ENCODE measurements around the gene PCSK6. TPM values are rescaled to one million over a fixed set of nuclear protein-coding genes. Genes with fewer than 3 reads are reported as not detected.
"Not testable (repeated sequence)": the region's sequence is repeated elsewhere in the genome, so short reads cannot be mapped to it uniquely, and the experiment has no call there.

PCSK6 gene
- total RNA-seq, 1 donor, result 0.72 TPM

- Histone ChIP-seq H3K4me2 (ENCODE audit: insufficient read depth, low read length) (no peak overlapping the region), H3K4me1 (ENCODE audit: insufficient read depth, low read length) (no peaks in the 10 kb centered on the region), H3K27ac (ENCODE audit: low read depth, low read length) (no peak overlapping the region), H3K79me2 (ENCODE audit: insufficient read depth, low read length) (no peaks in the 10 kb centered on the region), H3K36me3 (ENCODE audit: insufficient read depth, low read length) (no peaks in the 10 kb centered on the region), H3K4me3 (ENCODE audit: insufficient read depth, low read length) (no peak overlapping the region), H2AFZ (ENCODE audit: low read length) (no peak overlapping the region), H4K20me1 (ENCODE audit: insufficient read depth, low read length) (no peaks in the 10 kb centered on the region), H3K27me3 (ENCODE audit: insufficient read depth, low read length) (peaks cover 12% of the 10 kb centered on the region), H3K9me3 (ENCODE audit: low read depth, low read length) (no peaks in the 10 kb centered on the region)
- no peak for DNase-seq (ENCODE audit: insufficient read length, low spot score, missing footprints)
- TF ChIP-seq, protein P1, sequence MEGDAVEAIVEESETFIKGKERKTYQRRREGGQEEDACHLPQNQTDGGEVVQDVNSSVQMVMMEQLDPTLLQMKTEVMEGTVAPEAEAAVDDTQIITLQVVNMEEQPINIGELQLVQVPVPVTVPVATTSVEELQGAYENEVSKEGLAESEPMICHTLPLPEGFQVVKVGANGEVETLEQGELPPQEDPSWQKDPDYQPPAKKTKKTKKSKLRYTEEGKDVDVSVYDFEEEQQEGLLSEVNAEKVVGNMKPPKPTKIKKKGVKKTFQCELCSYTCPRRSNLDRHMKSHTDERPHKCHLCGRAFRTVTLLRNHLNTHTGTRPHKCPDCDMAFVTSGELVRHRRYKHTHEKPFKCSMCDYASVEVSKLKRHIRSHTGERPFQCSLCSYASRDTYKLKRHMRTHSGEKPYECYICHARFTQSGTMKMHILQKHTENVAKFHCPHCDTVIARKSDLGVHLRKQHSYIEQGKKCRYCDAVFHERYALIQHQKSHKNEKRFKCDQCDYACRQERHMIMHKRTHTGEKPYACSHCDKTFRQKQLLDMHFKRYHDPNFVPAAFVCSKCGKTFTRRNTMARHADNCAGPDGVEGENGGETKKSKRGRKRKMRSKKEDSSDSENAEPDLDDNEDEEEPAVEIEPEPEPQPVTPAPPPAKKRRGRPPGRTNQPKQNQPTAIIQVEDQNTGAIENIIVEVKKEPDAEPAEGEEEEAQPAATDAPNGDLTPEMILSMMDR (IDR thresholded peaks at IDR 0.05; ENCODE audit: extremely low read depth, low read depth, low read length), result no peak
These were observed 25.1 kb downstream of the PCSK6 start for GRCh38 chr15:101464256-101464998.

- H3K27ac ChIP-seq (ENCODE audit: low read depth, low read length); H3K4me3 ChIP-seq (ENCODE audit: insufficient read depth, low read length); H3K36me3 ChIP-seq (ENCODE audit: insufficient read depth, low read length); H2AFZ ChIP-seq (ENCODE audit: low read length); H4K20me1 ChIP-seq (ENCODE audit: insufficient read depth, low read length); DNase-seq (ENCODE audit: insufficient read length, low spot score, missing footprints); H3K9me3 ChIP-seq (ENCODE audit: low read depth, low read length); H3K4me1 ChIP-seq (ENCODE audit: insufficient read depth, low read length); H3K4me2 ChIP-seq (ENCODE audit: insufficient read depth, low read length); H3K79me2 ChIP-seq (ENCODE audit: insufficient read depth, low read length); H3K27me3 ChIP-seq (ENCODE audit: insufficient read depth, low read length): not testable (repeated sequence)
These were observed 25.8 kb downstream of the PCSK6 start for GRCh38 chr15:101463696-101464095.

DNA sequence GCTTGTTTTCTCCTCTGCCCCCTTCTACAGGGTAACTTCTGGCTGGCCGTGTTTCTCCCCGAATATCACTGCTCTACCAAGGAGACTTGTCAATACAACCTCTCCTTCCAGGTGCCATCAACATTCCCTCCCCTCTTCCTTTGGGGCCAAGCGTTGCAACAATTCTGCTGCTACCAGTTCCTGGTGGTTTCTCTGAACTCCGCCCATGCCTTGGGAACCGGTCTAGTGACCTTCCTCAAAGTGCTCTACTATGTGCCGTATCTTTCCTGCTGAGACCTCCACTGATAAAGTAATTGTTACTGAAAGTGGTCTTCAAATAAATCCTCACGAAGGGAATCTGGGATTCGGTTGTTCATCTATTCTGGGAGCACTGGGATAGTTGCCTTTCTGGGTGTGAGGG is 26.2 kb downstream of the PCSK6 start:
- no peak for DNase-seq (ENCODE audit: insufficient read length, low spot score, missing footprints)
- Histone ChIP-seq H3K9me3 (ENCODE audit: low read depth, low read length) (no peaks in the 10 kb centered on the region), H3K27me3 (ENCODE audit: insufficient read depth, low read length) (peaks cover 5% of the 10 kb centered on the region), H3K27ac (ENCODE audit: low read depth, low read length) (no peak overlapping the region), H3K4me3 (ENCODE audit: insufficient read depth, low read length) (no peak overlapping the region), H4K20me1 (ENCODE audit: insufficient read depth, low read length) (no peaks in the 10 kb centered on the region), H2AFZ (ENCODE audit: low read length) (no peak overlapping the region), H3K36me3 (ENCODE audit: insufficient read depth, low read length) (no peaks in the 10 kb centered on the region), H3K4me1 (ENCODE audit: insufficient read depth, low read length) (no peaks in the 10 kb centered on the region), H3K4me2 (ENCODE audit: insufficient read depth, low read length) (no peak overlapping the region), H3K79me2 (ENCODE audit: insufficient read depth, low read length) (no peaks in the 10 kb centered on the region)
- TF ChIP-seq, protein P1 (IDR thresholded peaks at IDR 0.05; ENCODE audit: extremely low read depth, low read depth, low read length), result no peak

DNA sequence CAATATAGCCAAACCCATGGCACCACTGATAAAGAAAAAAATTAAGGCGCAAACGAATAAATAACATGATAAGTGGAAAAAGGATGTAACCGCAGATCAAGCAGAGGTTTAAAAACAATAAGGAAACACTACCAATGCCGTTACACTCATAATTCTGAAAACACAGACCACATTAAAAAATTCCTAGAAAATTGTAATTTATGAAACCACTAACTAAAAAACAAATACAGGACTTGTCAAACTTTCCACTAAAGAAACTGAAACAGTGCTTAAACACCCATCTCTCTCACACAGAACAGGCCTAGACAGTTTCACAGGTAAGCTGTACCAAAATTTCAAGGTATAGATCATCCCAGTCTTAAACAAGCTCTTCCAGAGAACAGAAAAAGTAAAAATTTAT is 28.4 kb downstream of the PCSK6 start:
- no peak overlapping the region for H3K4me2 ChIP-seq (ENCODE audit: insufficient read depth, low read length)
- TF ChIP-seq, protein P1 (IDR thresholded peaks at IDR 0.05; ENCODE audit: extremely low read depth, low read depth, low read length), result no peak

More for the DNA sequence above, 28.4 kb downstream of the PCSK6 start:
- no peak overlapping the region for H3K4me3 ChIP-seq (ENCODE audit: insufficient read depth, low read length)
- no peaks in the 10 kb centered on the region for H3K9me3 ChIP-seq (ENCODE audit: low read depth, low read length)
- no peaks in the 10 kb centered on the region for H4K20me1 ChIP-seq (ENCODE audit: insufficient read depth, low read length)
- H2AFZ ChIP-seq (ENCODE audit: low read length), result no peak overlapping the region
- peaks cover 5% of the 10 kb centered on the region for H3K27me3 ChIP-seq (ENCODE audit: insufficient read depth, low read length)
- no peak overlapping the region for H3K27ac ChIP-seq (ENCODE audit: low read depth, low read length)
- no peak for DNase-seq (ENCODE audit: insufficient read length, low spot score, missing footprints)
- H3K36me3 ChIP-seq (ENCODE audit: insufficient read depth, low read length), result no peaks in the 10 kb centered on the region
- H3K4me1 ChIP-seq (ENCODE audit: insufficient read depth, low read length), result no peaks in the 10 kb centered on the region
- no peaks in the 10 kb centered on the region for H3K79me2 ChIP-seq (ENCODE audit: insufficient read depth, low read length)

All from osteoblast (primary cell).